OCI-LY7 (cell line): ENCODE data around the gene STS. TPM values are rescaled to one million over a fixed set of nuclear protein-coding genes. Genes with fewer than 3 reads are reported as not detected.

ENCODE experiments used
- BruUV-seq: library from RNA; stranded (reverse); fragments of 400-500 nt; replicated peaks from 2 replicates; lab custom pipeline; 2021; lab: Mats Ljungman, UMichigan
- CTCF ChIA-PET: fragments of 300-600 bp; sonication (Branson Sonifier 250); formaldehyde crosslinking; loops from one replicate; lab custom pipeline; 2022; ENCODE audit warnings: antibody characterized with exemption; ENCODE audit not compliant: unreplicated experiment; lab: Charles Lee
- POLR2A ChIA-PET: fragments of 300-600 bp; sonication (Branson Sonifier 250); formaldehyde crosslinking; loops from one replicate; lab custom pipeline; 2022; ENCODE audit warnings: antibody characterized with exemption; lab: Charles Lee
- DNase-seq: peaks from one replicate; pipeline ENCODE4 v3.0.0-alpha.2; 2015; ENCODE audit warnings: low spot score
- H2AFZ ChIP-seq: fragments of 200-600 bp; sonication (generic), shearing (Covaris generic); 2 replicates; pipeline ENCODE4 v1.6.1; 2014; ENCODE audit warnings: mild to moderate bottlenecking, antibody characterized with exemption, low read length, moderate library complexity
- H3K27ac ChIP-seq: fragments of 200-600 bp; sonication (generic); 2 replicates; pipeline ENCODE4 v1.5.1; 2014; ENCODE audit warnings: mixed run types, low read depth, mild to moderate bottlenecking, moderate library complexity, low read length, inconsistent platforms; ENCODE audit not compliant: poor library complexity, severe bottlenecking
- H3K36me3 ChIP-seq: fragments of 200-600 bp; sonication (generic); 2 replicates; pipeline ENCODE4 v1.6.1; 2014; ENCODE audit warnings: mild to moderate bottlenecking, antibody characterized with exemption, low read length, moderate library complexity, mixed read lengths; ENCODE audit not compliant: insufficient read depth
- H3K4me1 ChIP-seq: fragments of 200-600 bp; sonication (generic); 2 replicates; pipeline ENCODE4 v1.5.1; 2014; ENCODE audit warnings: mild to moderate bottlenecking, low read length; ENCODE audit not compliant: insufficient read depth, poor library complexity, severe bottlenecking
- H3K4me2 ChIP-seq: fragments of 200-600 bp; sonication (generic); 2 replicates; pipeline ENCODE4 v1.6.1; 2014; ENCODE audit warnings: mild to moderate bottlenecking, low read length
- H3K4me3 ChIP-seq: fragments of 200-600 bp; sonication (generic); 2 replicates; pipeline ENCODE4 v1.5.1; 2014; ENCODE audit warnings: mild to moderate bottlenecking, low read depth, low read length; ENCODE audit not compliant: poor library complexity, severe bottlenecking
- H3K79me2 ChIP-seq: fragments of 200-600 bp; sonication (generic); 2 replicates; pipeline ENCODE4 v1.6.1; 2016; ENCODE audit warnings: low read depth, mild to moderate bottlenecking, low read length, moderate library complexity, mixed read lengths; ENCODE audit not compliant: insufficient read depth
- H3K9me2 ChIP-seq: fragments of 200-600 bp; sonication (generic); 2 replicates; pipeline ENCODE4 v1.6.1; 2016; ENCODE audit warnings: mild to moderate bottlenecking, low read length, mixed read lengths; ENCODE audit not compliant: insufficient read depth
- H3K9me3 ChIP-seq: fragments of 200-600 bp; sonication (generic); 2 replicates; pipeline ENCODE4 v1.6.1; 2014; ENCODE audit warnings: mild to moderate bottlenecking, mixed run types, low read length, mixed read lengths
- H4K20me1 ChIP-seq: fragments of 200-600 bp; sonication (generic); 2 replicates; pipeline ENCODE4 v1.6.1; 2014; ENCODE audit warnings: mild to moderate bottlenecking, antibody characterized with exemption, low read length, moderate library complexity, mixed read lengths; ENCODE audit not compliant: insufficient read depth
- EZH2phosphoT487 ChIP-seq: fragments of 200-600 bp; sonication (generic); IDR thresholded peaks from 2 replicates; pipeline ENCODE4 v1.6.1; 2018; ENCODE audit warnings: low read depth, borderline replicate concordance, mild to moderate bottlenecking, mixed run types, antibody characterized with exemption, low read length, moderate library complexity, mixed read lengths
- intact Hi-C: fragments of 100-400 bp; cut with micrococcal nuclease; formaldehyde crosslinking; loops from one replicate; pipeline ENCODE4 v1.10.0; 2022; ENCODE audit not compliant: unreplicated experiment
- total RNA-seq, 2 experiments: library from RNA; depleted of rRNA in 1 of 2; stranded (reverse); fragments of >200 nt in 1 of 2; shearing (Covaris generic) in 1 of 2; gene quantifications; 2 replicates each; pipeline ENCODE4 v1.2.3, GENCODE V29; 2014 to 2022
- TF ChIP-seq, protein P1 (sequence below): fragments of 200-600 bp; sonication (generic); conservative IDR thresholded peaks from 2 replicates; pipeline ENCODE4 v1.5.1; 2014; ENCODE audit warnings: mild to moderate bottlenecking, antibody characterized with exemption, low read length, moderate library complexity, mixed read lengths

Gene STS
- total RNA-seq, 2 experiments from 2014 or later = 16.3 to 40.3 TPM

DNA sequence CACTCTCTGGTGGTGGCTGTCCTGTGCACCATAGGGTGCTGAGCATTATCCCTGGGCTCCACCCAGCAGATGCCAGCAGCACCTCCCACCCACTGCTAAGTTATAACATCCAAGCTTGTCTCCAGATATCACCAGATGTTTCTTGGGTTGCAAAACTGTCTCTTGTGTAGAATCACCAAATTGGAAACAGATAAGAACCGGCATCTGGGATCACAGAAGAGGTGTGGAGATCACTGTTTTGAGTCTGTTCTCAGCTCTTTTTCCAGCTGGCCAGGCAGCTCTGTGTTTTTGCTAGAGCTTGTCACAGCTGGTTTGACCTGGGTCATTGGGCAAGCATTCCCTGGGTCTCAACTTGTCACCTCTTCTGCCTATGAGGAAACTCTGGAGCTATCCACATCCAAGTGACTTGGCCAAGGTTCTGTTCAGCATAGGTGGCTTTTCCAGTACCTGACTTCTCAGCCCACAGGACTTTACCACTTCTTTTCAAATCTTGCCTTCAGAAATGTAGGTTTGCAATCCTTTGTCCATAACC, 15.7 kb downstream of the STS start:
- Histone ChIP-seq H3K27ac (no peak overlapping the region), H3K4me3 (no peak overlapping the region), H2AFZ (no peak overlapping the region), H4K20me1 (no peaks in the 10 kb centered on the region), H3K9me3 (no peaks in the 10 kb centered on the region), H3K36me3 (no peaks in the 10 kb centered on the region), H3K4me2 (no peak overlapping the region), H3K79me2 (no peaks in the 10 kb centered on the region), H3K4me1 (no peaks in the 10 kb centered on the region), H3K9me2 (no peaks in the 10 kb centered on the region)
- ChIA-PET POLR2A (interaction anchor here (0.6 to 1.5 kb wide), 2 partner anchors 14 to 15 kb away, joined by 3 to 9 read pairs; partner anchors contain the start of gene PUDP), CTCF (interaction anchor here (0.6 kb wide), 1 partner anchor 11 kb away, joined by 3 read pairs; no protein-coding TSS in a partner anchor)
- intact Hi-C loops = no loop called here
- no TSS peak for BruUV-seq
- DNase-seq = no peak
- TF ChIP-seq, protein P1, sequence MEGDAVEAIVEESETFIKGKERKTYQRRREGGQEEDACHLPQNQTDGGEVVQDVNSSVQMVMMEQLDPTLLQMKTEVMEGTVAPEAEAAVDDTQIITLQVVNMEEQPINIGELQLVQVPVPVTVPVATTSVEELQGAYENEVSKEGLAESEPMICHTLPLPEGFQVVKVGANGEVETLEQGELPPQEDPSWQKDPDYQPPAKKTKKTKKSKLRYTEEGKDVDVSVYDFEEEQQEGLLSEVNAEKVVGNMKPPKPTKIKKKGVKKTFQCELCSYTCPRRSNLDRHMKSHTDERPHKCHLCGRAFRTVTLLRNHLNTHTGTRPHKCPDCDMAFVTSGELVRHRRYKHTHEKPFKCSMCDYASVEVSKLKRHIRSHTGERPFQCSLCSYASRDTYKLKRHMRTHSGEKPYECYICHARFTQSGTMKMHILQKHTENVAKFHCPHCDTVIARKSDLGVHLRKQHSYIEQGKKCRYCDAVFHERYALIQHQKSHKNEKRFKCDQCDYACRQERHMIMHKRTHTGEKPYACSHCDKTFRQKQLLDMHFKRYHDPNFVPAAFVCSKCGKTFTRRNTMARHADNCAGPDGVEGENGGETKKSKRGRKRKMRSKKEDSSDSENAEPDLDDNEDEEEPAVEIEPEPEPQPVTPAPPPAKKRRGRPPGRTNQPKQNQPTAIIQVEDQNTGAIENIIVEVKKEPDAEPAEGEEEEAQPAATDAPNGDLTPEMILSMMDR = no peak
- TF ChIP-seq EZH2phosphoT487 = no peak

DNA sequence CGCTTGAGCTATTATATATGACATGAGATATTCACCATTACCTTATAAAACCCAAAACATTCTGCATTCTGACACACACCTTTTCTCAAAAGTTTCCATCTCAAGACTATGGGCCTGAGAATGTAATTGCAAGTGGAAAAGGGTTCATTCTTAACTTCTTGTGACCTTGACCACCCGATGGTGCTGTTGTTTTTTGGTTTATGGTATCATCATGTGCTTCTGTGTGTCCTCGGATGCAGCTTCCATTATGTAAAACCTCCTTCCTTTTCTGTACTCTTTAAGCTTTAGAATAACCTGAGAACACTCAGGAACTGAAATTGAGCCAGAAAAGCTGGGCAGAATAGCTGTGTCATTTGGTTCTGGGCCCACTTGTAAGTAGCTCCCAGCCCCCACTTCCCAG, 16.7 kb downstream of the STS start:
- H3K36me3 ChIP-seq = no peaks in the 10 kb centered on the region
- H3K9me3 ChIP-seq = no peaks in the 10 kb centered on the region
- CTCF ChIA-PET = interaction anchor here (0.5 kb wide), 1 partner anchor 11 kb away, joined by 5 read pairs; no protein-coding TSS in a partner anchor
- intact Hi-C loops = no loop called here
- no peak overlapping the region for H3K27ac ChIP-seq
- BruUV-seq = no TSS peak
- H3K9me2 ChIP-seq = no peaks in the 10 kb centered on the region
- DNase-seq = no peak
- no peaks in the 10 kb centered on the region for H3K79me2 ChIP-seq
- H3K4me1 ChIP-seq = no peaks in the 10 kb centered on the region
- H2AFZ ChIP-seq = no peak overlapping the region
- no peak overlapping the region for H3K4me3 ChIP-seq
- POLR2A ChIA-PET = interaction anchor here (0.6 kb wide), 1 partner anchor 56 kb away, joined by 3 read pairs; no protein-coding TSS in a partner anchor
- TF ChIP-seq, protein P1 = no peak
- TF ChIP-seq EZH2phosphoT487 = no peak
- H4K20me1 ChIP-seq = no peaks in the 10 kb centered on the region
- H3K4me2 ChIP-seq = no peak overlapping the region

DNA sequence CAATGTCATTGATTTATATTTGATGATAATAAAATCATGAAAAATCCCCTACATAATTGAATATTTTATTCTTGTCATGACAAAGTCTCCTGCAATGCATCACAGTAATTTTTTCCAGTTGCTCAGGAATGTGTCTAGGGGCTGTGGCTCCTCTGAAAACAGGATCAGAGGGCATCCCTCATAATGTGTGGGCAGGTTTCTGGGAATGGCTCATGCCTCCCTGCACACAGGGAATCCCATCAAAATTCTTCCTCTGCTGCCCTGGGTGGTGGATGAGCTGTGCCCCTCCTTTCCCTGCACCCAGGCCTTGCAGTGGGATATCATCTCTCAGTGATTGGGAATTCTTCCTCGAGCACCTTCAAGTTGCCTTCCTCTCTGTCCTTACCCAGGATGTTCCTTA, 20.9 kb downstream of the STS start:
- CTCF ChIA-PET = no interaction called here
- POLR2A ChIA-PET = interaction anchor here (1.1 kb wide), 1 partner anchor 14 kb away, joined by 3 read pairs; no protein-coding TSS in a partner anchor
- Histone ChIP-seq H3K4me1 (no peaks in the 10 kb centered on the region), H3K9me2 (no peaks in the 10 kb centered on the region), H3K9me3 (no peaks in the 10 kb centered on the region), H4K20me1 (no peaks in the 10 kb centered on the region), H3K36me3 (no peaks in the 10 kb centered on the region), H3K79me2 (no peaks in the 10 kb centered on the region), H3K4me3 (no peak overlapping the region), H3K4me2 (no peak overlapping the region), H2AFZ (no peak overlapping the region), H3K27ac (no peak overlapping the region)
- no peak for DNase-seq
- no TSS peak for BruUV-seq
- intact Hi-C loops = no loop called here
- no peak for TF ChIP-seq EZH2phosphoT487
- TF ChIP-seq, protein P1 = no peak
